ENCODE results near the gene CDKN1C. TPM values are rescaled to one million over a fixed set of nuclear protein-coding genes. Genes with fewer than 3 reads are reported as not detected.

CDKN1C gene
- total RNA-seq, 2 experiments from 2014 or later = 0.41 to 0.69 TPM

DNA sequence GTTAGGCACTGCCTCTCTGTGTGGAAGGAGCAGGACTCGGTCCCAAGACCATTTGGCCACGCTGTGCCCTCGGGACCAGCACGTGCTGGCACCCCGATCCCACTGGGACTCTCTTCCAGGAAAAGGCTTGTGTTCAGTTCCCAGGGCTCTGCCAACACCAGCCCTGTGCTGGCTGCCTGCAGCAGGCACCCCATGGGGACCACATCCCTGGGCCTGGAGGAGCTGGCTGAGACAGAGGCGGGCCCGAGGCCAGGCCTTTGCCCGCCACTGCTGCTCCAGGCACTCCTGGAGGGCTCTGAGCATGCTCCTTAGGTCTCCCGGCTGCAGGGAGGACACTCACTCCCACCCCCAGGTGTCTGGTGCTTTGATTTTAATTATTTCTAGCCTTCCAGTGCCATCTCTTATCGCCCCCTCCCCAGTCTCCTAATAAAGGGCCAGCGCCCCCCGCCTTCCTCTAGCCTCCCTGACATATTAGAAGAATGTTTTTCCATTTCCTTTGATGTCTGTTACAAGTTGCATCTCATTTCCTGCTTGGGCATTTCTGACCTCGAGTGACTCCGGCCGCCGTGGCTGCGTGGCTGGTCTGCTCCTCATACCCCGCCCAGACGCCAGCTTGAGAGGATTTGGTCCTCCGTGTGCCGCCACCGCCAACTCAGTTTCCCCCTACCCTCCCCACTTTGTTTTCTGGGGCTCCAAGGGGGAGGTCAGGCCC is 14.4 kb downstream of the CDKN1C start:
- CTCF ChIA-PET = interaction anchor here (0.7 kb wide), 1 partner anchor 338 kb away, joined by 3 read pairs; no protein-coding TSS in a partner anchor
- H3K27me3 Mint-ChIP-seq = peaks cover 31% of the 10 kb centered on the region
- H3K4me1 Mint-ChIP-seq (ENCODE audit: low read depth) = peaks cover 6% of the 10 kb centered on the region
- DNase-seq = no peak
- no peak overlapping the region for H3K4me3 Mint-ChIP-seq
- H3K27ac Mint-ChIP-seq = no peak overlapping the region
- peaks cover 9% of the 10 kb centered on the region for H3K9me3 Mint-ChIP-seq
- intact Hi-C loops (cut with micrococcal nuclease) = no loop called here
- POLR2A ChIA-PET = no interaction called here
- no peaks in the 10 kb centered on the region for H3K36me3 Mint-ChIP-seq

DNA sequence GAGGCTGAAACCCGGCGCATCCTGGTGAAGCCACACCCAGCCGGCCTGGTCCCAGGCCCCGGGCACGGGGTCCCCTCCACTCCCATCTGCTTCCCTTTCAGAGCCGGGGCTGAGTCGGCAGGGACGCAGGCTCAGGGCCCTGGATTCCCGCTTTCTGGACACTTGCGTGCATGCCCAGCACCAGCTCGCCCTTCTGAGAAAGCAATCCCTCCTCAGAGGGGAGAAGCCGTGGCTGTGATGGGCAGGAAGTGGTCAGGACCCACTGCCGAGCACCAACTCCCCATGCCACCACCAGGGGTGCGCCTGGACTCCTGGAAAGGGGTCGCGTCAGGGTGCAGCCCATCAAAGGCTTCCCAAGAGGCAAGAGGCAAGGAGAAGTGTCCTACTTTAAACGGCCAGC is 15.1 kb downstream of the CDKN1C start:
- POLR2A ChIA-PET = no interaction called here
- intact Hi-C loops (cut with micrococcal nuclease) = no loop called here

DNA sequence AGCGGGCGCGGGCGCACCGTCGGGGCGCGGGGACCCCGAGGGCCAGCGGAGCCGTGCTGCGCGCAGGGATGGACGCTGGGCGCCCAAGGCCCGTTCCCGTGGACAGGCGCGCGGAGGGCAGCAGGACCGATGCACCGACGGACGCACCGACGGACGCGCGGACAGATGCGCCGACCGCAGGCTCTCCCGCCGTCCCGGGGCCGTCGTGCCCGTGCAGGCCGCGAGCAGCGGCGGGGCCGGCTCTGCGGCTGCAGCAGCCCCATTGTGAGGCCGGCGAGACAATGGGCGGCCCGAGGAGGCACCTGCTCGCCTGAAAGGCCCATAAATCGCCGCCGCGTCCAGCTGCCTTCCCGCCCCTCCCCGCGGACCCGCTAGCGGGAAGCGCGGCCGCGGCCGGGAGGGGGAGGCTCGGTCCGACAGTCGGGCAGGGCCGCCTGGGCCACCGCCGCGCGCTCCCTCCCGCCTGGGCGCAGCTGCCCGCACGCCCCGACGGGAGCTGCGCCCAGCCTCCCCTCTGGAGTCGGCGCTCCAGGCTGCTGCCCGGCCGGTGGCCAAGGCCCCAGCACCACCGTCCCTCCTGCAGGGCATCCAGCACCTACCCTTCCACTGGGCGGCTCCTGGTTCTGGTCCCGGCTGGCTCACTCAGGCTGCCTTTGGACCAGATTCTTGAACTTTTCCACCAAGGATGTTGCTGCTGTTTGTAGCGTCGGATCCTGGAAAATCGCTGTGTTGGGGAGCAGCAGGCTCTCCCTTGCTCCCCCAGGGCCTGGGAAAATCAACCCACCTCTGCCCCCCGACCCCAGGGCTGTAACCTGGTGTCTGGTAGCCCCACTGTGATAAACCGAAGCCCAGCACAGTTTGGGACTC is 15.8 kb downstream of the CDKN1C start:
- Mint-ChIP-seq H3K9me3 (no peaks in the 10 kb centered on the region), H3K4me3 (no peak overlapping the region), H3K36me3 (no peaks in the 10 kb centered on the region), H3K4me1 (ENCODE audit: low read depth) (peaks cover 6% of the 10 kb centered on the region), H3K27me3 (peaks cover 33% of the 10 kb centered on the region), H3K27ac (no peak overlapping the region)
- CTCF ChIA-PET = no interaction called here
- no peak for DNase-seq
- intact Hi-C loops (cut with micrococcal nuclease) = no loop called here
- POLR2A ChIA-PET = no interaction called here

More for the DNA sequence above, 15.1 kb downstream of the CDKN1C start:
- no peak overlapping the region for H3K4me3 Mint-ChIP-seq
- no peak for DNase-seq
- H3K9me3 Mint-ChIP-seq = peaks cover 5% of the 10 kb centered on the region
- peaks cover 6% of the 10 kb centered on the region for H3K4me1 Mint-ChIP-seq (ENCODE audit: low read depth)
- CTCF ChIA-PET = interaction anchor here (0.7 kb wide), 1 partner anchor 337 kb away, joined by 3 read pairs; no protein-coding TSS in a partner anchor
- peaks cover 31% of the 10 kb centered on the region for H3K27me3 Mint-ChIP-seq
- H3K36me3 Mint-ChIP-seq = no peaks in the 10 kb centered on the region
- H3K27ac Mint-ChIP-seq = no peak overlapping the region

DNA sequence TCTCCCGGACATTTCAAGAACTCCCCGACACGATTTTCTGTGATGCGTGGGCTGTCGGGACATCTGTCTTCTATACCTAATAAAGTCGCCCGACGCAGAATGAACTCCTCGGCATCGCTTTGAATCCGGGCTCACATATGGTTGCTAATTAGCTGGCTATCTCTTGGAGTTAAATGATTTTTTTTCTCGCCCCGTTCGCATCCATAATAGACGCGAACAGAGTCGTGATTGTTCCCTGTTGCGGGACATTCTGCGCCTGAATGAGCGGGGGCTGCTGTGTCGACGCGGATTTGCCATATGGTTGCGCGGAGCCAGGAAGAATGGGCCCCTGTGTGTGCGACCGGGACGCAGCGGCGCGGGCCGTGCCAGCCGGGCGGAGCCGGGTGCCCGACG is 16.4 kb downstream of the CDKN1C start:
- ChIA-PET CTCF (interaction anchor here (1.8 kb wide), 1 partner anchor 24 kb away, joined by 5 read pairs; no protein-coding TSS in a partner anchor), POLR2A (no interaction called here)
- H3K4me1 Mint-ChIP-seq (ENCODE audit: low read depth) = peaks cover 6% of the 10 kb centered on the region
- peaks cover 37% of the 10 kb centered on the region for H3K27me3 Mint-ChIP-seq
- H3K4me3 Mint-ChIP-seq = no peak overlapping the region
- no peaks in the 10 kb centered on the region for H3K36me3 Mint-ChIP-seq
- H3K27ac Mint-ChIP-seq = no peak overlapping the region
- H3K9me3 Mint-ChIP-seq = no peaks in the 10 kb centered on the region
- intact Hi-C loops (cut with micrococcal nuclease) = no loop called here
- no peak for DNase-seq

DNA sequence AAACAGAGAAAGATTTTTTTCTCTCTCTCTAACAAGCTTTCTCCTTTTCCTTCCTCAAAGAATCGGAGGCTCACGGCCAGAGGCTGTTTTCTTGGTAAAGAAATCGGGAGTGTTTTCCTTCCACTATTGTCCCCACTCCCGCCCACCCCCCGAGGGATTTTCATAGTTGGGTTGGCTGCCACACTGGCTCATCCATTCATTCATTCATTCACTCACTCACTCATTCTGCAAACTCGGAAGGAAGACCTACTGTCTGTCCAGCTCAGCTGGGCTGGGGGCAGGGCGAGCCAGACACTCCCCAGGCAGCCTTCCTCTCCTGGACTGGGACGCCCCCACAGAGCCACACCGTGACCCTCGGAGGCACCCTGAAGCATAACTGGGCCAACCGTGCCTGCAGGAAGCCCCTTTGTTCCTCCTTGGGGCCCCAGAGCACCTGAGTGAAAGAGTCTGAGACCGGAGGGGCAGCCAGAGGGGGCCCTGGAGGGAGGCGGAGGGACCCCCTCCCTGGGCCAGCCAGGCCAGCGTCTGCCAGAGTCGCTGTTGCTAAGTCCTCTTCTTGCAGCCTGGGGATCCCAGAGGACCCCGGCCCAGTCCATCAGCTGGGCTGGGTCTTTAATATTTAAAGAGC is 17.0 kb downstream of the CDKN1C start:
- H3K4me3 Mint-ChIP-seq = no peak overlapping the region
- intact Hi-C loops (cut with micrococcal nuclease) = no loop called here
- ChIA-PET POLR2A (no interaction called here), CTCF (interaction anchor here (1.8 kb wide), 1 partner anchor 24 kb away, joined by 5 read pairs; no protein-coding TSS in a partner anchor)
- no peak for DNase-seq
- peaks cover 6% of the 10 kb centered on the region for H3K4me1 Mint-ChIP-seq (ENCODE audit: low read depth)
- H3K27me3 Mint-ChIP-seq = peaks cover 39% of the 10 kb centered on the region
- H3K36me3 Mint-ChIP-seq = no peaks in the 10 kb centered on the region
- H3K27ac Mint-ChIP-seq = no peak overlapping the region
- H3K9me3 Mint-ChIP-seq = no peaks in the 10 kb centered on the region

DNA sequence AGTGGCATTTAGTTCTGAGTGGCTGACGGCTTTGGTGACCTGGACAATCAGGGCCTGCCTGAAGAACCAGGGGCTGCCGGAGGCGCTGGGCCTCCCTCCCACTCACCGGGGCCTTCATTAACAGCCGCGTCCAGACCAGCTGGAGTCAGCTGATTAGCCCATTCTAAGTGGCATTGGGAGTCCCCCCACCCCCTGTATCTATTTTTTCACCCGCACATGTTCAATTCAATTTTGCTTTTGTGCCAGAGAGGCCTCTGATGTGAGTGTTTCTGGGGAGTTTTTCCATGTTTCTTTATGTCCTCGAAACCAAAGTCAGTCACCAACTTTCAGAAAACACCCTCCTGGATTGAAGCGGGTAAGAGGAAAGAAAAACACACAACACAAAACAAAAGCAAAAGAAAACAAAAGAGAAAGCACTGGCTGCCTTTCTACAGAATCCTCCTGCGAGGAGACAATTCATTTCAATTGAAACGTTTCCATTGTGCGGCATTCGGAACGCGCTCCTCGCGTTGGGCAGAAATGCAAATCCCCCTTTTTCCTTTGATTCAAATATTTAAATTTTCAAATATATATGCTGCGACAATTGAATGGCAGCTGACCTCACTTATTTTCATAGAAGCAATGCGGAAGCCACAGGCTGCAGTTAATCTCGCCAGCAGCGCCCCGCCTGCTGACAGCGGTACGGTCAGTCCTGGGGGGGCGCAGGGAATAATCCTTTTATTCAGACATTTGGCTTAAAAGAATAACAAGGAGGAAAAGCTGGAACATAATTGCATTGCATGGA is 17.7 kb downstream of the CDKN1C start:
- no peak overlapping the region for H3K4me3 Mint-ChIP-seq
- intact Hi-C loops (cut with micrococcal nuclease) = no loop called here
- peaks cover 6% of the 10 kb centered on the region for H3K4me1 Mint-ChIP-seq (ENCODE audit: low read depth)
- DNase-seq = no peak
- no peaks in the 10 kb centered on the region for H3K36me3 Mint-ChIP-seq
- ChIA-PET POLR2A (interaction anchor here (0.7 kb wide), 1 partner anchor 1312 kb away, joined by 3 read pairs; no protein-coding TSS in a partner anchor), CTCF (interaction anchor here (1.8 kb wide), 1 partner anchor 25 kb away, joined by 5 read pairs; no protein-coding TSS in a partner anchor)
- no peak overlapping the region for H3K27ac Mint-ChIP-seq
- H3K27me3 Mint-ChIP-seq = peaks cover 42% of the 10 kb centered on the region
- H3K9me3 Mint-ChIP-seq = no peaks in the 10 kb centered on the region

DNA sequence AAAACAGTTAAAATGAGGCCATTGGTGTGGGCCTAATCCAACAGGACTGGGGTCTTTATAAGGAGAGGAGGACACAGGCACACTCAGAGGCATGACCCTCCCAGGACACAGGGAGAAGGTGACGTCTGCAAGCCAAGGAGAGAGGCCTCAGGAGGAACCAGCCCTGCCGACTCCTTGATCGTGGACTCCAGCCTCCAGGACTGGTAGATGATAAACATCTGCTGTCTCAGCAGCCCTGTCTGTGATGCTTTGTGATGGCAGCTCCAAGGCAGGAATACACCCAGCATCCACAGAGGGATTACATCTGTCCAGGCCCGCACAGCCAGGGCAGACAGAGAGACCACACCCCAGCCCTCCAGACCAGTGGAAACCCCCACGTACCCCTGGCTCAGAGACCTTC is 18.4 kb downstream of the CDKN1C start:
- intact Hi-C loops (cut with micrococcal nuclease) = no loop called here
- H3K36me3 Mint-ChIP-seq = no peaks in the 10 kb centered on the region
- H3K27me3 Mint-ChIP-seq = peaks cover 42% of the 10 kb centered on the region
- ChIA-PET POLR2A (no interaction called here), CTCF (interaction anchor here (1.8 kb wide), 1 partner anchor 26 kb away, joined by 5 read pairs; no protein-coding TSS in a partner anchor)
- no peaks in the 10 kb centered on the region for H3K9me3 Mint-ChIP-seq
- peaks cover 6% of the 10 kb centered on the region for H3K4me1 Mint-ChIP-seq (ENCODE audit: low read depth)
- no peak overlapping the region for H3K4me3 Mint-ChIP-seq
- H3K27ac Mint-ChIP-seq = no peak overlapping the region
- DNase-seq = no peak

DNA sequence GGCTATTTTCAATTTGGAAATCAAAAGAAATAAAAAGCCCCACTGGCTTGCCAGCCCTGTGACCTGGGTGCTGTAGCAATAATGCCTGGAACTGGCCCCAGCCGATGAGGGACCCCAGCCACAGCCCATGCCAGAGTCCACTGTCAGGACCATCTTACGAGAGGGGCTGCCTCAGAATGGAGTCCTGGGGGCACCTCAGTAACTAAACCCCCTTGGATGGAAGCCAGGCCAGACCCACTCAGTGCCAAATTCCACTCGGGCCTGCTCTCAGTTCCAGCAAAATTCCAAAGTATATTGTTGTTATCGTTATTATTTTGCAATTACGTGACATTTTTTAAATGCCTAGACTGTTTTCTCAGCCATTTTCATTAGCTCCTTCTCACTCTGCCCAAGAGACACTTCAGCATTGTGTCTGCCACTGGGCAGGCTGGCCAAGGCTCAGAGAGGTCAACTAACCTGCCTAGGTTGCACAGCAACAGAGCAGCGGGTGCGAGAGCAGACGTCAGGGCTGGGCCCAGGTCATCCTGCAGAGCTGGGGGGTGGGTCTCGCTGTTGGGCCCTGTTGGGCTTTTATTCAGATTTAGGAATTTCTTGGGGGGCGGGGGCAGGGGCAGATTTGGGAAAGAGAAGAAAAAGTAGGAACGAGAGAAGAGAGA is 19.5 kb downstream of the CDKN1C start:
- no peak overlapping the region for H3K4me3 Mint-ChIP-seq
- peaks cover 2% of the 10 kb centered on the region for H3K4me1 Mint-ChIP-seq (ENCODE audit: low read depth)
- ChIA-PET CTCF (no interaction called here), POLR2A (no interaction called here)
- peaks cover 38% of the 10 kb centered on the region for H3K27me3 Mint-ChIP-seq
- DNase-seq = no peak
- no peak overlapping the region for H3K27ac Mint-ChIP-seq
- no peaks in the 10 kb centered on the region for H3K9me3 Mint-ChIP-seq
- no peaks in the 10 kb centered on the region for H3K36me3 Mint-ChIP-seq
- intact Hi-C loops (cut with micrococcal nuclease) = no loop called here

DNA sequence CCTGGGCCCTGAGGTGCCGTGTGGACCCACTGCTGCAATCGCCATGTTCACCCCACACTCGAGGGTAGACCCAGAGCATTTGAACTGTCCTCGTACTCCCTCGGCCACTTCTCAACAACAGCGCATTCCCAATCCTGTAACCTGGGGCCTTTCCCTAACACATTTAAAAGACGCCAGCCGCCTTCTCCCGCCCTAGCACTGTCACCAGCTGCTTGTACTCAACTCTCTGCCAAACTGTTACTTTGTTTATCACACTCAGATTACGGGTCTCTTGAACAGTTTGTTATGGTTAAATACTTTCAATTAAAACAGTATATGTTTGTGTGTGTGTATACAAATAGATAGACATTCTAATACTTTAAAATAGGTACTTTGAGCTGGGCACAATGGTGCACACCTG is 20.7 kb downstream of the CDKN1C start:
- H3K27me3 Mint-ChIP-seq = peaks cover 41% of the 10 kb centered on the region
- ChIA-PET POLR2A (no interaction called here), CTCF (interaction anchor here (0.9 to 1.1 kb wide), 2 partner anchors 23 to 332 kb away, joined by 3 to 4 read pairs; no protein-coding TSS in a partner anchor)
- no peak overlapping the region for H3K27ac Mint-ChIP-seq
- intact Hi-C loops (cut with micrococcal nuclease) = no loop called here
- no peaks in the 10 kb centered on the region for H3K9me3 Mint-ChIP-seq
- no peak for DNase-seq
- H3K4me3 Mint-ChIP-seq = no peak overlapping the region
- H3K36me3 Mint-ChIP-seq = no peaks in the 10 kb centered on the region
- H3K4me1 Mint-ChIP-seq (ENCODE audit: low read depth) = peaks cover 2% of the 10 kb centered on the region

DNA sequence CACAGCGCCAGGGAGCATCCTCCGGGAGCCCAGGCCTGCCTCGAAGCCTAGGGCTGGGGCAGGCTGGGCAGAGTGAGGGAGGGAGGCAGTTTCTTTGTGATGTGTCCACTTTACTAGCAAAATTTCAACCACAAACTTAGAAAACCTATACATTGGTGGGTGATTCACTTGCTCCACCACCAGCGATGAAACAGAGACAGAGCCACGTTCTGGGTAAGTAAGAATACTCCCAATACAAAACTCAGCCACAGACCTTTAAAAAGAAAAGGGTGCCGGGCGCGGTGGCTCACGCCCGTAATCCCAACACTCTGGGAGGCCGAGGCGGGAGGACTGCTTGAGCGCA is 22.3 kb downstream of the CDKN1C start:
- DNase-seq = no peak
- no peaks in the 10 kb centered on the region for H3K4me1 Mint-ChIP-seq (ENCODE audit: low read depth)
- peaks cover 33% of the 10 kb centered on the region for H3K27me3 Mint-ChIP-seq
- H3K4me3 Mint-ChIP-seq = no peak overlapping the region
- no peaks in the 10 kb centered on the region for H3K9me3 Mint-ChIP-seq
- no peaks in the 10 kb centered on the region for H3K36me3 Mint-ChIP-seq
- CTCF ChIA-PET = no interaction called here
- intact Hi-C loops (cut with micrococcal nuclease) = no loop called here
- POLR2A ChIA-PET = no interaction called here
- H3K27ac Mint-ChIP-seq = no peak overlapping the region

DNA sequence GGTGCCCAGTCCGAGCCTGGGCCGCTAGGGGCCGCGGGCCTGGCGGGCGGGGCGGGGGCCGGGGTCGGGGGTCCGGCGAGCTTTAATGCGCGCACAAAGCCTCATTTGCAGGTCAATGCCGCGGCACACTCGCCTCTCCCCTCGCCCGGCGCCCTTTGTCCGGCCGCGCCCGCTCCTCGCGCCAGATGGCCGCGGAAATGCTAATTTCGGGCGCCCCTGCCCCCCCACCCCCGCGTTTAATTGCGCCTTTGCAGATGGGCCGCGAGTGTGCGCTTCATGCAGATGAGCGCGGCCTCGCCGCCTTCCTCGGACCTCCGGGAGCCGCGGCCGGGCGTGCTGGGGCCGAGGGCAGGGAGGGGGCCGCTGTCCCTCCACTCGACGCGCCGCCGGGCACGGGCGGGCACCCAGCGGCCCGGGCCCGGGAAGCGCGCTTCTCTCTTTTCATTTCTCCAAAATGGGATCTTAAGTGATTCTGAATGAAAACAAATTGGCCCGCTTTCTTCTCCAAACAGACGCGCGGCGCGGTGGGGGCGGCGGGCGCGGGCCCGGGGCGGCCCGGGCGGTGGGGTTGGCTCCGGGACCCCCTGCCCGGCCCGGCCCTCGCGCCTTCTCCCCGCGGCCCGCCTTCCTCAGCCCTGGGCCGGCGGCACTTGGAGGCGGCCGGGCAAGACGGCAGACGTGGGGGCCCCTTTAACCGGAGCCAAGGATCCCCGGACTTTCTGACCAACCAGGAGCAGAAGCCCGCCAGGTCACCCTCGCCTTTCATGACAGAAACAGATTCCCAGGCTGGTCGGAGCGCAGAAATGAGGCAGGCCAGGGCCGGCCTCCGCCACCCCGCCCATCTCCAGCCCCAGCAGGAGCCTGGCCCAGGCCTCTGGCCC is 22.9 kb downstream of the CDKN1C start:
- Mint-ChIP-seq H3K27ac (no peak overlapping the region), H3K36me3 (no peaks in the 10 kb centered on the region), H3K4me3 (no peak overlapping the region), H3K27me3 (peaks cover 31% of the 10 kb centered on the region), H3K4me1 (ENCODE audit: low read depth) (no peaks in the 10 kb centered on the region), H3K9me3 (no peaks in the 10 kb centered on the region)
- DNase-seq = no peak
- CTCF ChIA-PET = no interaction called here
- intact Hi-C loops (cut with micrococcal nuclease) = no loop called here
- POLR2A ChIA-PET = no interaction called here

All from activated CD4-positive, alpha-beta memory T cell treated with anti-CD3 and anti-CD28 coated beads for 36 hours (primary cell).